Activated naive CD4-positive, alpha-beta T cell treated with anti-CD3 and anti-CD28 coated beads for 36 hours (primary cell): ENCODE data around the gene STUM. TPM values are rescaled to one million over a fixed set of nuclear protein-coding genes. Genes with fewer than 3 reads are reported as not detected.

Experiments
- CTCF ChIA-PET: fragments of 350-600 bp; sonication (Branson Sonifier 250); formaldehyde crosslinking; loops from one replicate; lab custom pipeline; 2021; ENCODE audit warnings: antibody characterized with exemption; lab: Charles Lee
- DNase-seq: peaks from one replicate; pipeline ENCODE4 v3.0.0-alpha.2; 2020
- H3K27ac Mint-ChIP-seq: one replicate; pipeline ENCODE4 v1.8.0; 2021; ENCODE audit warnings: mild to moderate bottlenecking, mixed read lengths
- H3K27me3 Mint-ChIP-seq: one replicate; pipeline ENCODE4 v1.8.0; 2021; ENCODE audit warnings: low read depth, mixed read lengths
- H3K36me3 Mint-ChIP-seq: one replicate; pipeline ENCODE4 v1.8.0; 2021; ENCODE audit warnings: low read depth, mixed read lengths
- H3K4me1 Mint-ChIP-seq: one replicate; pipeline ENCODE4 v1.8.0; 2021; ENCODE audit warnings: low read depth, mixed read lengths
- H3K4me3 Mint-ChIP-seq: one replicate; pipeline ENCODE4 v1.8.0; 2021; ENCODE audit warnings: mild to moderate bottlenecking, moderate library complexity, mixed read lengths
- H3K9me3 Mint-ChIP-seq: one replicate; pipeline ENCODE4 v1.8.0; 2021; ENCODE audit warnings: mixed read lengths
- intact Hi-C: fragments of 100-400 bp; cut with micrococcal nuclease; formaldehyde crosslinking; loops from one replicate; pipeline ENCODE4 v1.15.1; 2023
- total RNA-seq, 2 experiments: library from RNA; stranded (reverse); gene quantifications; one replicate each; pipeline ENCODE4 v1.2.3, GENCODE V29; 2021

Gene STUM
- total RNA-seq, 2 experiments from 2014 or later: not detected

DNA sequence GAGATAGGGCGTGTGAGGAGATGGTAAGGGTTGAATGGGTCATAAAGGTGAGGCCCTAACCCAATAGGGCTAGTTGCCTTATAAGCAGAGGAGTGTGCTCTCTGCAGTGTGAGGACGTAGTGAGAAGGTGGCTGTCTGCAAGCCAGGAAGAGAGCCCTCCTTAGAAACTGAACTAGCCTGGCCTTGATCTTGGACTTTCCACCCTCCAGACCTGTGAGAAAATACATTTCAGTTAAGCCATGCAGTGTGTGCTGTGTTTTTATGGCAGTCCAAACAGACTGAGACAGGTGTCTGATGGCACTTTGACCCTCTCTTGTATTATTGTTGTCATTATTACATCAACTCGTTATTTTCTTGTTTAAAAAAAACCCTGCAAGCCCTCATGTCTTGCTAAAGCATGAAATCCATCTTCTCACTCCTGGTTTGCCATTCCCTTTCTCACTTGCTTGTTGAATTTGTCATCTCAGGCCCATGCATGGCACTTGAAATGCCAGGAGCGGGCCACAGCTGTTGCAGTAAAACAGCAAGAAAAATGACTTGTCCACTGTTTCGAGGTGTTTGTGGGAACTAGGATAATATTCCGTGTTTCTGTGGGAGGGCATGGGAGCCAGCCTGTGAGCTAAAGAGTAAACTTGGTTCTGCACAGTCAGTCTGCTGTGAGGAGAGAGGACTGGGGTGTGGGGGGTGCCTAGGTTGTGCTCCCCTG is 78.6 kb downstream of the STUM start:
- CTCF ChIA-PET: interaction anchor here (0.6 to 2.1 kb wide), 25 partner anchors 8 to 406 kb away, joined by 3 to 16 read pairs (median 6); partner anchors contain the start of gene STUM
- peaks cover 17% of the 10 kb centered on the region for H3K9me3 Mint-ChIP-seq
- no peak for DNase-seq

DNA sequence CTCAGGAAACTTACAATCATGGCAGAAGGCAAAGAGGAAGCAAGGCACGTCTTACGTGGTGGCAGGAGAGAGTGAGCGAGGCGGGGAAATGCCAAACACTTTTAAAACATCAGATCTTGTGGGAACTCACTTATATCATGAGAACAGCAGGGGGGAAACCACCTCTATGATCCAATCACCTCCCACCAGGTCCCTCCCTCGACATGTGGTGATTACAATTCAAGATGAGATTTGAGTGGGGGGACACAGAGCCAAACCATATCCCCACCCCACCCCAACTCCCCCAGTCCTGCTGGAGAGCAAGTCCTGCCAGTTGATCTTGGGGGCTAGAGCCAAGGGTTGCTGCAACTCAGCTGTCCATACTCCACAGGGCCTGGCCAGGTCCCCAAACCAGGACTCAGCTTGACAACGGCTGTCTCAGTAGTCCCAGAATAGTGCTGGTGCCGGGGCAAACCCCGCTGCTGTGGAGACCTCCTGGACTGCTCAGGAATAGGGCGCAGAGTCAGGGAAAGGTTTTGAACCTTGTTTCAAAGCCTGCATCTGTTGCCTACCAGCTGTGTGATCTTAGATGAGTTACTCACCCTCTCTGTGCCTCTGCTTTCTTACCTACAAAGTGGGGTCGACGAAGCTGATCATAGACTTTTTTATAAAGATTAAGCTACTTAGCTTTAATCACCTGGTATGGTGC is 79.5 kb downstream of the STUM start:
- no peaks in the 10 kb centered on the region for H3K27me3 Mint-ChIP-seq
- peaks cover 17% of the 10 kb centered on the region for H3K9me3 Mint-ChIP-seq
- H3K4me3 Mint-ChIP-seq: no peak overlapping the region
- intact Hi-C loops: loop anchor here (2.0 to 5.0 kb wide), 2 partner anchors 81 to 915 kb away; partner anchors contain the start of gene STUM
- peaks cover 15% of the 10 kb centered on the region for H3K36me3 Mint-ChIP-seq
- CTCF ChIA-PET: interaction anchor here (0.7 to 2.1 kb wide), 4 partner anchors 7 to 199 kb away, joined by 3 to 10 read pairs (median 6); no protein-coding TSS in a partner anchor
- H3K4me1 Mint-ChIP-seq: peaks cover 34% of the 10 kb centered on the region
- H3K27ac Mint-ChIP-seq: peak overlapping the region; percentile 68
- peak; percentile 78 for DNase-seq

More for the DNA sequence above, 78.6 kb downstream of the STUM start:
- Mint-ChIP-seq H3K36me3 (peaks cover 11% of the 10 kb centered on the region), H3K27ac (peak overlapping the region; percentile 68), H3K4me3 (no peak overlapping the region), H3K4me1 (peaks cover 27% of the 10 kb centered on the region), H3K27me3 (no peaks in the 10 kb centered on the region)
- intact Hi-C loops: loop anchor here (2.0 to 5.0 kb wide), 2 partner anchors 80 to 916 kb away; partner anchors contain the start of gene STUM

DNA sequence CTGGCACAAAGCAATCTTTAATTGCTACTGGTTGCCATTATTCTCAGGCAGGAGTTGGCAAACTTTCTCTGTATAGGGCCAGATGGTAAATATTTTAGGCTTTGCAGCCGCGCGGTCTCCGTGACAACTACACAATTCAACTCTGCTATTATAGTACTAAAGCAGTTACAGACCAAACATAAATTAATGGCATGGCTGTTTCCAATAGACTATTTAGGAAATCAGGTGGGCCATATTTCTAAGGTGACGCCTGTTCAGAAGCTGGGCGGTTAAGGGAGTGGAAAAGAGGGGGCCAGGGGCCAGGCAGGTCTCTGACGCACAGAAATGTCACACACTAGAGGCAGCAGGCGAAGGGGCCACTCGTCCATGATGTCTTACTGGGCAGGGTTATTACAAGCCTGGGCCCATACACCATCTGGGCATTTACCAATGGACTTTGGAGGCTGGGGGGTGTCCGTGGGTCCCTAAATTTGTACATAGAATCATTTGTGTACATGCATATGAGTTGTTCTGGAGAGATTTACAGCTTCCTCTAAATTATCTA is 80.1 kb downstream of the STUM start:
- intact Hi-C loops: loop anchor here (5.0 kb wide), 1 partner anchor 81 kb away; the partner anchor contains the start of gene STUM
- DNase-seq: no peak
- Mint-ChIP-seq H3K27me3 (no peaks in the 10 kb centered on the region), H3K27ac (peak overlapping the region; percentile 68), H3K4me3 (no peak overlapping the region), H3K4me1 (peaks cover 40% of the 10 kb centered on the region), H3K9me3 (peaks cover 17% of the 10 kb centered on the region), H3K36me3 (peaks cover 15% of the 10 kb centered on the region)
- CTCF ChIA-PET: interaction anchor here (0.7 to 1.9 kb wide), 2 partner anchors 191 to 198 kb away, joined by 3 to 7 read pairs; no protein-coding TSS in a partner anchor

DNA sequence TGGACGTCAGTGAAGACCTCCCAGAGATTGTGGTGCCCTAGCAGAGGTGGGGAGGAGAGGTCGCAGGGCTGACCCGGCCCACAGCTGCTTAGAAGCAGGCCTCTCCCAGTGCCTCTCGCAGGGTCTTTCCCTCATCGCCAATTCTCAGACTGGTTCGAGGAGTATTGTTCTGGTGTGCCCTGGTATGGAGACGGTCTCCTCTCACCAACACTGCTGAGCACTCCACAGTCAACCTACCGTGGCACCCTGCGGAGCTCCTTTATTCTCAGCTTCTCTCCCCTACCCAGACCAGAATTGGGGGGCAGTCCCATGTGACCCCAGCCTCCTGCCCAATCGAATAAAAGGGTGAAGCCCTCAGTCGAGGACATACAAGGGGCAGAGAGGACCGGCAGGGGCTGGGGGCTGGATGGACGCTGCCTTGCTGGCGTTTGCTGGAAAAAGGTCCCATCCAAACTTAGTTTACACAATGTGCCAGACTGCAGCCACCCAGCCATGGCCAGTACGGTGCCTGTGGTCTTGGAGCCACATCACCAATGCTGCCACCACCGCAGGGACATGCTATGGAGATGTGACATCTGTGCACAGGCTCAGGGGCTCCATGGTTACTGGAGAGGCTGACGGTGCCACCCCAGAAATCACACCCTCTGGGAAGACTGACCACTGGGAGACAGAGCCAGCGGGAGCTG is 80.8 kb downstream of the STUM start:
- no peak for DNase-seq

DNA sequence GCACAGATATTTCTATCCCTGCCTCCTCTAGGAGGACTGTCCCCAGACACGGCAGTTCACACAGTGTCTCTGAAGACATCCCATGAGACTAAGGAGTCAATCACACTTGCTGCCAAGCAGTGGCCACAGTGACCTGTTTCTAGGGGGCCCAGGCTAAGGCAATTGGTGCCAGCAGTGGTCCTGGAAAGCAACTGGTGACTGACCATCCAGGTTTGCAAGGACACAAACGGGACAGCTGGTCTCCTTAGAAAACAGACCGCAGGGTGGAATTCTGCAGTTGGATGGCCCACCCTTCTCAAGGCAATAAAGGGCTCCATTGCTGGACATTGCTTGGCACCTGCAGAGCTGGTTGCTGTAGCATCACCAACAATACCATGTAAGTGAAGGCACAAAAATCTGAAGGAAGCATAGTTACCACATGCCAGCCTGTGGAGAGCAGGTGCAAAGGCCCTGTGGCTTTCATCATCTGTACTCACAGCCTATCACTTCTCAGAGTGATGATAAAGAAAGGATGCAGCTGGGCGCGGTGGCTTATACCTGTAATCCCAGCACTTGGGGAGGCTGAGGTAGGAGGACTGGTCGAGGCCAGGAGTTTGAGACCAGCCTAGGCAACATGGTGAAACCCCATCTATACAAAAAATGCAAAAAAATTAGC is 81.5 kb downstream of the STUM start:
- Mint-ChIP-seq H3K27ac (no peak overlapping the region), H3K4me3 (no peak overlapping the region), H3K36me3 (peaks cover 18% of the 10 kb centered on the region), H3K27me3 (no peaks in the 10 kb centered on the region), H3K9me3 (peaks cover 17% of the 10 kb centered on the region), H3K4me1 (peaks cover 51% of the 10 kb centered on the region)
- no peak for DNase-seq
- CTCF ChIA-PET: interaction anchor here (0.8 to 1.2 kb wide), 3 partner anchors 21 to 193 kb away, joined by 3 to 4 read pairs (median 3); no protein-coding TSS in a partner anchor
- intact Hi-C loops: loop anchor here (5.0 kb wide), 1 partner anchor 83 kb away; the partner anchor contains the start of gene STUM

More for the DNA sequence above, 80.8 kb downstream of the STUM start:
- intact Hi-C loops: loop anchor here (5.0 kb wide), 1 partner anchor 82 kb away; the partner anchor contains the start of gene STUM
- Mint-ChIP-seq H3K4me1 (peaks cover 45% of the 10 kb centered on the region), H3K27me3 (no peaks in the 10 kb centered on the region), H3K27ac (no peak overlapping the region), H3K4me3 (no peak overlapping the region), H3K9me3 (peaks cover 17% of the 10 kb centered on the region), H3K36me3 (peaks cover 17% of the 10 kb centered on the region)
- CTCF ChIA-PET: interaction anchor here (1.9 kb wide), 1 partner anchor 198 kb away, joined by 7 read pairs; no protein-coding TSS in a partner anchor

DNA sequence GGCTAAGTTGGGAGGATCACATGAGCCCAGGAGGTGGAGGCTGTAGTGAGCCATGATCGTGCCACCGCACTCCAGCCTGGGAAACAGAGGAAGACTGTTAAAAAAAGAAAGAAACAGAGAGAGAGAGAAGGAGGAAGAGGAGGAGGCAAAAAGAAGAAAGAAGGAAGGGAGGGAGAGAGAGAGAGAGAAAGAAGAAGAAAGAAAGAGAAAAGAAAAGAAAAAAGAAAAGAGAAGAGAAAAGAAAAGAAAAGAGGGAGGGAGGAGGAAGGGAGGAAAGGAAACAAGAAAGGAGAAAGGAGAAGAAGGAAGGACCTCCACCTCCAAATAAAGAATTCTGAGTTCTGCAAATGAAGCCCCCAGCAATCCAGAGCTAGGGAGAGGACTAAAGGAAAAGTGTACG is 82.0 kb downstream of the STUM start:
- CTCF ChIA-PET: interaction anchor here (0.8 to 1.2 kb wide), 3 partner anchors 22 to 193 kb away, joined by 3 to 4 read pairs (median 3); no protein-coding TSS in a partner anchor

DNA sequence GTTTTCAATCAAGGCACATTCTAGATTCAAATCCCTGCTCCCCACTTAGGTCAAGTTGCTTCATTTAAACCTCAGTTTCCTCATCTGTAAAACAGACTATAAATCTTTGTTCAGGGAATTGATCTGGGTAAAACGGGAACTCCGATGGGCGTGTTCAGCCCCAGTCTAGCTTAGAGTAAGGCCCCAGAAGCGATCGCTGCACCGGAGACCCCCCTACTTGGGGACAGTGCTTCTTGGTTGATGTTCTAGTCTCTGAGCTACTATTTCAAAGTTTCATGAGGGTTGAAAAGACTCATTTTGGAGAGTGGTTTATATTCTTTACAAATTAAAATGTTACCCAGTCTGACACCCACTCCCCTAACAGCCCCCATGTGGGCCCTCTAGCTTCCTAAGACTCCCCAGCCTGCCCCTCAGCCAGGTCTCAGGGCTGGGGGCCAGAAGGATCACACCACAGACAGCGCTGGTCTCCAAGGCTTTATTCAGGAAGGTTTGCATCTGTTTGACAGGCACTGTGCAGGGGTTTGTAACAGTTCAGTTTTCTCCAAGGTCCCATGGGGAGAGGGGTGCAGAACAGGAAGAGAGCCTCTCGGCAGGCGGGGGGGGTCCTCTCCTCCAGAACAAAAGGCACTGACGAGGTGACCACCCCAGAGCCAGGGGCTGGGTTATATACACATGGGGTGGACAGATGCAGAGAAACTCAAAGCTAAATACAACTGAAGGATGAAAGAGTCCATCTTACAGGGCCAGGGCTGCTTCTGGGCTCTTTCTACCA is 82.9 kb downstream of the STUM start:
- peaks cover 17% of the 10 kb centered on the region for H3K9me3 Mint-ChIP-seq
- CTCF ChIA-PET: interaction anchor here (1.0 to 4.1 kb wide), 3 partner anchors 23 to 196 kb away, joined by 3 to 44 read pairs (median 4); no protein-coding TSS in a partner anchor
- peak; percentile 3 for DNase-seq
- H3K27me3 Mint-ChIP-seq: no peaks in the 10 kb centered on the region
- H3K4me1 Mint-ChIP-seq: peaks cover 60% of the 10 kb centered on the region
- H3K36me3 Mint-ChIP-seq: peaks cover 25% of the 10 kb centered on the region
- no peak overlapping the region for H3K4me3 Mint-ChIP-seq
- no peak overlapping the region for H3K27ac Mint-ChIP-seq
- intact Hi-C loops: no loop called here

More for the DNA sequence above, 82.0 kb downstream of the STUM start:
- intact Hi-C loops: no loop called here
- DNase-seq: no peak
- peaks cover 57% of the 10 kb centered on the region for H3K4me1 Mint-ChIP-seq
- peaks cover 21% of the 10 kb centered on the region for H3K36me3 Mint-ChIP-seq
- no peaks in the 10 kb centered on the region for H3K27me3 Mint-ChIP-seq
- peak overlapping the region; percentile 34 for H3K27ac Mint-ChIP-seq
- H3K4me3 Mint-ChIP-seq: no peak overlapping the region
- peaks cover 17% of the 10 kb centered on the region for H3K9me3 Mint-ChIP-seq

DNA sequence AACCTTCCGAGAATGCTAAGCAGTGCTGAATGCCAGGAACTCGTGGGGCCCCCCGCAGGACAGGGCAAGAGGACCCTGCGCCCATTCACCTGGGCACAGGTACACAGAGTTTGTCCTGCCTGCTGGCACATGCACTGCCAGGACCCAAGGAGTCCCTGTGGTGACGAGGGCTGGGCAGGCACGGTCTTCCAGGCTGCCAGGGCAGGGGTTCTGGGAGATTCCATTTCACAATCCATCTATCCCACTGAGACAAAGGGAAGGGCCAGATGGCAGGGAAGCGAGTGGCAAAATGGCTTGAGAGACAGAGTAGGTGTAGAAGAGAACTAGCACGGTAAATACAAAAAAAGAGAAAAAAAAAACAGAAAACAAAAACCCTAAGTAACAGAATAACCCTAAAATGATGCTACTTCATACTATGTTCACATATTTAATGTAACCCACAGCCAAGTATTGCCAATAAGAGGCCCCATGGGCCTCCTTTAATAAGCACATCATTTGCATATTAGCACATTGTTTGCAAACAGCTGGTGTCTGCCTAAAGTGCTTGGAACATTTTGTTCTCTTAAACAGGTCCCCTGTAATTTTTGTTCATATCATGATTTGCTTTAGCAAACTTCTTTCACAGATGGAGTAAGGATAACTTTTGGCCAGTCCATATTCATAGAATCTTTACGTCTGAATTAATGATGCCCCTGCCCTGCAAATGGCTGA is 83.8 kb downstream of the STUM start:
- H3K36me3 Mint-ChIP-seq: peaks cover 23% of the 10 kb centered on the region
- intact Hi-C loops: no loop called here
- peaks cover 54% of the 10 kb centered on the region for H3K4me1 Mint-ChIP-seq
- no peak overlapping the region for H3K4me3 Mint-ChIP-seq
- H3K9me3 Mint-ChIP-seq: peaks cover 11% of the 10 kb centered on the region
- peak overlapping the region; percentile 80 for H3K27ac Mint-ChIP-seq
- DNase-seq: peak; percentile 3
- CTCF ChIA-PET: interaction anchor here (0.7 to 5.0 kb wide), 16 partner anchors 16 to 507 kb away, joined by 3 to 72 read pairs (median 5); partner anchors contain the start of gene ITPKB
- H3K27me3 Mint-ChIP-seq: no peaks in the 10 kb centered on the region

DNA sequence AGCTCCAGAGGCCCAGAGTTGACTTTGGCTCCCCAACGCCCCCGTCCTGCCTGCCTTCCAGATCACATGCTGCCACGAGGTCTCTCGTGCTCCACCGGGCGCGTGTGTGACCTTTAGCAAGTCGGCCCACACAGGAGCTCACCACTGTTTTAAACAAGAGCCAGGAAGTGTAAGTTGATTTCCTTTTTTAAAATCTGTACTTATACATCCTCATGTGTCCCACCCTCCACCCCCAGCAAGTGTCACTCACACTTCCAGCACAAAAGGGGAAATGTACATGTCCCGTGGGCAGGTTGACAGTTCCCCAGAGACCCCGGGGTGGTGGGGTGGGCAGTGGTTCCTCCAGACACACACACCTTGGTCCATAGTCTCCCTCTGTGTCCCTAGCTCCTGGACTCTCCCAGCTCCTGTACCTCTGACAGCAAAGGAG is 84.4 kb downstream of the STUM start:
- peak; percentile 59 for DNase-seq
- CTCF ChIA-PET: interaction anchor here (0.7 to 5.0 kb wide), 33 partner anchors 8 to 507 kb away, joined by 3 to 72 read pairs (median 4); partner anchors contain the start of gene ITPKB
- Mint-ChIP-seq H3K4me1 (peaks cover 51% of the 10 kb centered on the region), H3K36me3 (peaks cover 22% of the 10 kb centered on the region), H3K4me3 (no peak overlapping the region), H3K27me3 (no peaks in the 10 kb centered on the region), H3K27ac (peak overlapping the region; percentile 80), H3K9me3 (peaks cover 5% of the 10 kb centered on the region)
- intact Hi-C loops: no loop called here
